GM12878 (cell line): ENCODE results near the gene CTSC. TPM values are rescaled to one million over a fixed set of nuclear protein-coding genes. Genes with fewer than 3 reads are reported as not detected.

ENCODE experiments used
- ATAC-seq: fragments of 200-7000 bp; cut with Tn5 transposase; 3 replicates; pipeline ENCODE4 v1.9.1; 2020; ENCODE audit warnings: mild to moderate bottlenecking, moderate library complexity
- BruUV-seq: library from RNA; stranded (reverse); fragments of 400-500 nt; replicated peaks from 2 replicates; lab custom pipeline; 2021; lab: Mats Ljungman, UMichigan
- CTCF ChIA-PET: fragments of 300-600 bp; sonication (Branson Sonifier 250); formaldehyde crosslinking; extraction: SDS; loops from one replicate; lab custom pipeline; 2021; ENCODE audit warnings: inconsistent platforms; lab: Yijun Ruan, JAX
- POLR2A ChIA-PET: fragments of 350-600 bp; formaldehyde crosslinking; extraction: SDS; loops from one replicate; lab custom pipeline; 2021; ENCODE audit warnings: inconsistent platforms; lab: Charles Lee
- RAD21 ChIA-PET: fragments of 300-600 bp; sonication (Branson Sonifier 250); formaldehyde crosslinking; loops from one replicate; lab custom pipeline; 2023; ENCODE audit warnings: antibody characterized with exemption; ENCODE audit not compliant: unreplicated experiment; lab: Charles Lee
- SMC1A ChIA-PET: fragments of 300-600 bp; sonication (Branson Sonifier 250); formaldehyde crosslinking; loops from one replicate; lab custom pipeline; 2023; ENCODE audit not compliant: unreplicated experiment, uncharacterized antibody; lab: Charles Lee
- DNase-seq: peaks from one replicate; pipeline ENCODE4 v3.0.0-alpha.2; 2011; ENCODE audit warnings: low read depth, low spot score
- FAIRE-seq: peaks from 3 replicates; lab custom pipeline; 2011; peaks lifted over from hg19 to GRCh38; lab: Jason Lieb, UNC
- H2AFZ ChIP-seq: 2 replicates; pipeline ENCODE4 v1.6.0; 2011; ENCODE audit warnings: low read depth, low read length, control low read depth; ENCODE audit not compliant: control insufficient read depth
- H3K27ac ChIP-seq: 2 replicates; pipeline ENCODE4 v1.5.1; 2011; ENCODE audit warnings: control low read depth; ENCODE audit not compliant: control insufficient read depth, insufficient read depth
- H3K27me3 ChIP-seq, 2 experiments: replicated peaks in 1 of 2; 2 replicates each; pipeline versions ENCODE4 v1.6.0 to v1.6.1; 2011; ENCODE audit warnings: low read length in 1 of 2; ENCODE audit not compliant: control insufficient read depth in 2 of 2, insufficient read depth in 2 of 2
- H3K36me3 ChIP-seq, 2 experiments: 2 replicates each; pipeline ENCODE4 v1.5.1; 2011; ENCODE audit warnings: low read length in 1 of 2; ENCODE audit not compliant: control insufficient read depth in 2 of 2, insufficient read depth in 2 of 2
- H3K4me1 ChIP-seq: 2 replicates; pipeline ENCODE4 v1.6.1; 2011; ENCODE audit warnings: mild to moderate bottlenecking, low read length, moderate library complexity, mixed read lengths; ENCODE audit not compliant: control insufficient read depth, insufficient read depth
- H3K4me2 ChIP-seq: 2 replicates; pipeline ENCODE4 v1.6.0; 2011; ENCODE audit warnings: control low read depth; ENCODE audit not compliant: control insufficient read depth, insufficient read depth
- H3K4me3 ChIP-seq: fragments of 200-600 bp; sonication (generic); 2 replicates; pipeline ENCODE4 v1.5.1; 2016
- H3K79me2 ChIP-seq: 2 replicates; pipeline ENCODE4 v1.6.0; 2011; ENCODE audit warnings: low read length; ENCODE audit not compliant: control insufficient read depth, insufficient read depth
- H3K9ac ChIP-seq: 2 replicates; pipeline ENCODE4 v1.8.0; 2011; ENCODE audit warnings: low read length, control low read depth, mixed read lengths; ENCODE audit not compliant: control insufficient read depth, insufficient read depth
- H3K9me3 ChIP-seq: replicated peaks from 3 replicates; pipeline ENCODE4 v1.5.1; 2011; ENCODE audit warnings: mild to moderate bottlenecking, low read length; ENCODE audit not compliant: control insufficient read depth, insufficient read depth
- H4K20me1 ChIP-seq: 2 replicates; pipeline ENCODE4 v1.6.0; 2011; ENCODE audit not compliant: control insufficient read depth, insufficient read depth
- HDAC2 ChIP-seq: fragments of 200-600 bp; sonication (generic); IDR thresholded peaks from 2 replicates; pipeline ENCODE4 v1.6.1; 2017
- IKZF2 ChIP-seq, 2 experiments: fragments of 450-650 bp; IDR thresholded peaks; 2 replicates each; pipeline ENCODE4 v1.6.1; 2017; ENCODE audit warnings: mild to moderate bottlenecking in 2 of 2, moderate library complexity in 2 of 2
- JUNB ChIP-seq: IDR thresholded peaks from 2 replicates; pipeline ENCODE4 v1.6.1; 2016; ENCODE audit warnings: antibody characterized with exemption, mild to moderate bottlenecking
- NFXL1 ChIP-seq: fragments of 450-650 bp; IDR thresholded peaks from 2 replicates; pipeline ENCODE4 v1.6.1; 2017; ENCODE audit warnings: antibody characterized with exemption, mild to moderate bottlenecking, borderline replicate concordance
- NR2F1 ChIP-seq: fragments of 450-650 bp; conservative IDR thresholded peaks from 2 replicates; pipeline ENCODE4 v1.6.1; 2017; ENCODE audit warnings: mild to moderate bottlenecking
- NRF1 ChIP-seq: conservative IDR thresholded peaks from 2 replicates; pipeline ENCODE4 v1.6.1; 2011; ENCODE audit warnings: mild to moderate bottlenecking, low read depth, low read length, improper control_type of control experiment
- POLR2AphosphoS5 ChIP-seq: IDR thresholded peaks from 2 replicates; pipeline ENCODE4 v1.6.1; 2011; ENCODE audit warnings: mild to moderate bottlenecking, low read length, inconsistent platforms
- SMARCA5 ChIP-seq: fragments of 450-650 bp; IDR thresholded peaks from 2 replicates; pipeline ENCODE4 v1.6.1; 2017; ENCODE audit warnings: mild to moderate bottlenecking
- SPI1 ChIP-seq: IDR thresholded peaks from 2 replicates; pipeline ENCODE4 v1.6.1; 2011; ENCODE audit warnings: low read depth, mild to moderate bottlenecking, low read length, moderate library complexity, borderline replicate concordance; ENCODE audit not compliant: insufficient read depth
- SRF ChIP-seq, 2 experiments: IDR thresholded peaks; 2 replicates each; pipeline ENCODE4 v1.6.1; 2011; ENCODE audit warnings: low read depth in 2 of 2, low read length in 2 of 2, mild to moderate bottlenecking in 1 of 2, moderate library complexity in 1 of 2
- ZNF217 ChIP-seq: fragments of 450-650 bp; IDR thresholded peaks from 2 replicates; pipeline ENCODE4 v1.6.1; 2017; ENCODE audit warnings: antibody characterized with exemption, mild to moderate bottlenecking
- ZZZ3 ChIP-seq: IDR thresholded peaks from 2 replicates; pipeline ENCODE4 v1.6.1; 2011; ENCODE audit warnings: low read depth; ENCODE audit not compliant: control insufficient read depth, insufficient read length
- WGBS: methylation state at CpG from one replicate; pipeline ENCODE4 v1.1.6; 2016; ENCODE audit warnings: low lambda C conversion rate; ENCODE audit not compliant: insufficient replicate concordance, insufficient coverage; ENCODE audit errors: missing lambda C conversion rate; 5-methylcytosine and 5-hydroxymethylcytosine counted together
- in situ Hi-C: fragments of 300-500 bp; cut with MboI; formaldehyde crosslinking; loops from 9 replicates; pipeline ENCODE4 v1.14.3; 2018; ENCODE audit warnings: mixed read lengths
- intact Hi-C: fragments of 100-400 bp; cut with micrococcal nuclease; formaldehyde crosslinking; loops from one replicate; pipeline ENCODE4 v1.14.2; 2022; ENCODE audit not compliant: unreplicated experiment
- polyA plus RNA-seq, 11 experiments: library from polyadenylated mRNA; depleted of rRNA in 4 of 11; unstranded in 6 of 11; stranded (reverse) in 5 of 11; fragments of >200 nt; fragmentation: Nextera tagmentation in 4 of 11; fragmentation: Illumina TruSeq in 1 of 11; extraction: Ambion mirVana in 4 of 11; extraction: Trizol in 1 of 11; gene quantifications; 1 replicate in 1 of 11; 2 replicates in 10 of 11; pipeline versions ENCODE4 v1.2.1 to v1.2.3, GENCODE V29; 2011 to 2016; ENCODE audit warnings: inconsistent platforms in 2 of 11, missing spikeins in 2 of 11, low read depth in 1 of 11
- total RNA-seq, 4 experiments: library from RNA; depleted of rRNA in 3 of 4; stranded (reverse); fragments of >200 nt in 3 of 4; fragmentation: Illumina TruSeq in 1 of 4; extraction: Trizol in 1 of 4; gene quantifications; 2 replicates each; pipeline versions ENCODE4 v1.2.1 to v1.2.3, GENCODE V29; 2013 to 2021

CTSC gene
- total and polyA plus RNA-seq, 10 of the 15 experiments (the other 5 are each of a cell fraction or from before 2014, with no cell fraction given): 289 to 1,123 (median 430) TPM

- TF ChIP-seq SPI1: no peak
- TF ChIP-seq NRF1: no peak
- TF ChIP-seq POLR2AphosphoS5: no peak
- TF ChIP-seq, all 136 proteins: peak for 0
Measured at GRCh38 chr11:88359114-88359513, 21.6 kb upstream of the CTSC start (continued).

GRCh38 chr11:88358040-88358431 lies 20.5 kb upstream of the CTSC start:
- 85% methylated on average over 2 of the region's 2 CpGs for WGBS
- H4K20me1 ChIP-seq: no peaks in the 10 kb centered on the region
- no peaks in the 10 kb centered on the region for H3K9me3 ChIP-seq
- ChIA-PET POLR2A (interaction anchor here (1.1 to 9.6 kb wide), 4 partner anchors 21 to 451 kb away, joined by 3 to 116 read pairs (median 36); partner anchors contain the start of gene CTSC), RAD21 (interaction anchor here (0.8 to 11.0 kb wide), 10 partner anchors 13 to 124 kb away, joined by 3 to 299 read pairs (median 7); partner anchors contain the start of gene CTSC), SMC1A (interaction anchor here (0.6 to 11.2 kb wide), 20 partner anchors 9 to 252 kb away, joined by 3 to 171 read pairs (median 8); partner anchors contain the start of gene CTSC)
- no peaks in the 10 kb centered on the region for H3K27me3 ChIP-seq
- peaks cover 19% of the 10 kb centered on the region for H3K79me2 ChIP-seq
- peak overlapping the region; percentile 23; the same call in 1 of the 2 replicates for H3K4me3 ChIP-seq
- no peak for ATAC-seq
- no peaks in the 10 kb centered on the region for H3K36me3 ChIP-seq
- intact Hi-C loops: loop anchor here (5.0 kb wide), 2 partner anchors 181 to 184 kb away; partner anchors contain the start of gene RAB38
- TF ChIP-seq ZZZ3: no peak
- no peak for TF ChIP-seq NR2F1
- no peak for TF ChIP-seq SRF (IDR thresholded peaks at IDR 0.05; ENCODE audit: low read depth in 2 of 2, low read length in 2 of 2)
- TF ChIP-seq HDAC2: no peak
- no peak for TF ChIP-seq ZNF217
- TF ChIP-seq JUNB: no peak
- no peak for TF ChIP-seq IKZF2 (IDR thresholded peaks at IDR 0.05)
- TF ChIP-seq NFXL1: no peak
- TF ChIP-seq SMARCA5: no peak
- TF ChIP-seq, all 136 proteins: peak for 0
- Histone ChIP-seq H3K4me2 (peak overlapping the region; percentile 57), H2AFZ (no peak overlapping the region), H3K27ac (peak overlapping the region; percentile 89), H3K4me1 (peaks cover 56% of the 10 kb centered on the region), H3K9ac (peak overlapping the region; percentile 46)
- CTCF ChIA-PET: interaction anchor here (1.0 to 6.5 kb wide), 9 partner anchors 12 to 126 kb away, joined by 3 to 42 read pairs (median 8); partner anchors contain the start of gene CTSC
- FAIRE-seq (no peak), DNase-seq (no peak)
- in situ Hi-C loops: loop anchor here (5.0 kb wide), 1 partner anchor 51 kb away; no protein-coding TSS in a partner anchor
- BruUV-seq: no TSS peak
